Prostate gland (tissue), 2 donors: ENCODE results near the gene GANC.

Experiments used
- POLR2A ChIP-seq: fragments of 450-650 bp; IDR thresholded peaks from one replicate; pipeline ENCODE4 v1.6.1; 2016; ENCODE audit warnings: antibody characterized with exemption, mild to moderate bottlenecking
- POLR2AphosphoS5 ChIP-seq: sonication (generic); formaldehyde crosslinking; IDR thresholded peaks from one replicate; pipeline ENCODE4 v1.6.1; 2017; ENCODE audit warnings: antibody characterized with exemption
- TF ChIP-seq, protein P1 (sequence below), 4 experiments: fragments of 200-600 bp in 2 of 4; fragments of 450-650 bp in 2 of 4; sonication (generic) in 2 of 4; IDR thresholded peaks; 1 replicate in 3 of 4; 2 replicates in 1 of 4; pipeline ENCODE4 v1.5.1; 2016 to 2019; ENCODE audit warnings: antibody characterized with exemption in 4 of 4, mild to moderate bottlenecking in 2 of 4, moderate library complexity in 2 of 4

DNA sequence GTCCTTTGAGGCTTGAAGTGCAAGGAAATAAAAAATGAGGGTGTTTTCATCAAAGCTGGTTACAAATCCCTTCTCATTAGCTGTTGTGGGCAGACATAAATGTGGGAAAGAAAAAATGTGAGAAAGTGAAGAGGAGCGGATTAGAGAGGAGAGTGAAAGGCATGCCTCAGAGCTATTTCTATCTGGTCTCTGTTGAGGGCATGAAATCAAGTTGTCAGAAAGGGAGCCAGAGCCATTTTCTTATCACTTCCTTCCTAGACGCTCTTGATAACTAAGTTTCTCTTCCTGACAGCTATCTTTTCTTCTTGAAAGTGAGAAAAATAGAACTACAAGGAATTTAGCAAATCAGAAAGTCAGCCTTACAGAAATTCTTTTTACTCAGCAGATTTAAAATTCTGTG lies 65.5 kb downstream of the GANC start:
- TF ChIP-seq, protein P1, sequence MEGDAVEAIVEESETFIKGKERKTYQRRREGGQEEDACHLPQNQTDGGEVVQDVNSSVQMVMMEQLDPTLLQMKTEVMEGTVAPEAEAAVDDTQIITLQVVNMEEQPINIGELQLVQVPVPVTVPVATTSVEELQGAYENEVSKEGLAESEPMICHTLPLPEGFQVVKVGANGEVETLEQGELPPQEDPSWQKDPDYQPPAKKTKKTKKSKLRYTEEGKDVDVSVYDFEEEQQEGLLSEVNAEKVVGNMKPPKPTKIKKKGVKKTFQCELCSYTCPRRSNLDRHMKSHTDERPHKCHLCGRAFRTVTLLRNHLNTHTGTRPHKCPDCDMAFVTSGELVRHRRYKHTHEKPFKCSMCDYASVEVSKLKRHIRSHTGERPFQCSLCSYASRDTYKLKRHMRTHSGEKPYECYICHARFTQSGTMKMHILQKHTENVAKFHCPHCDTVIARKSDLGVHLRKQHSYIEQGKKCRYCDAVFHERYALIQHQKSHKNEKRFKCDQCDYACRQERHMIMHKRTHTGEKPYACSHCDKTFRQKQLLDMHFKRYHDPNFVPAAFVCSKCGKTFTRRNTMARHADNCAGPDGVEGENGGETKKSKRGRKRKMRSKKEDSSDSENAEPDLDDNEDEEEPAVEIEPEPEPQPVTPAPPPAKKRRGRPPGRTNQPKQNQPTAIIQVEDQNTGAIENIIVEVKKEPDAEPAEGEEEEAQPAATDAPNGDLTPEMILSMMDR (IDR thresholded peaks at IDR 0.05), result no peak
- TF ChIP-seq POLR2AphosphoS5 (no peak), POLR2A (no peak)
